Endothelial cell of umbilical vein (primary cell): ENCODE measurements around the gene PTPRE. TPM values are rescaled to one million over a fixed set of nuclear protein-coding genes. Genes with fewer than 3 reads are reported as not detected.

Experiments used
- BruUV-seq: library from RNA; stranded (reverse); fragments of 400-500 nt; replicated peaks from 2 replicates; lab custom pipeline; 2021; lab: Mats Ljungman, UMichigan
- CTCF ChIA-PET: fragments of 300-600, 350-600 bp; sonication (Branson Sonifier 250); formaldehyde crosslinking; loops from one replicate; lab custom pipeline; 2021; ENCODE audit warnings: antibody characterized with exemption, inconsistent platforms; lab: Charles Lee
- POLR2A ChIA-PET: fragments of 300-600, 350-600 bp; sonication (Branson Sonifier 250); formaldehyde crosslinking; loops from one replicate; lab custom pipeline; 2021; ENCODE audit warnings: antibody characterized with exemption, inconsistent platforms; lab: Charles Lee
- DNase-seq: peaks from one replicate; pipeline ENCODE4 v3.0.0-alpha.2; 2011; ENCODE audit warnings: low read depth, low spot score
- FAIRE-seq: peaks from 2 replicates; lab custom pipeline; 2011; peaks lifted over from hg19 to GRCh38; lab: Jason Lieb, UNC
- H2AFZ ChIP-seq: 2 replicates; pipeline ENCODE4 v1.6.0; 2012; ENCODE audit warnings: low read depth, low read length, control low read depth, inconsistent platforms
- H3K27ac ChIP-seq: 2 replicates; pipeline ENCODE4 v1.5.1; 2011; ENCODE audit warnings: low read depth, mild to moderate bottlenecking, control low read depth, low read length, moderate library complexity; ENCODE audit not compliant: insufficient read depth
- H3K27me3 ChIP-seq, 2 experiments: 2 replicates each; pipeline versions ENCODE4 v1.6.0 to v1.6.1; 2011; ENCODE audit warnings: low read length in 2 of 2, mixed read lengths in 1 of 2; ENCODE audit not compliant: control insufficient read depth in 2 of 2, insufficient read depth in 2 of 2
- H3K36me3 ChIP-seq, 2 experiments: 2 replicates in 1 of 2; 3 replicates in 1 of 2; pipeline ENCODE4 v1.5.1; 2011; ENCODE audit warnings: low read length in 2 of 2, mild to moderate bottlenecking in 1 of 2, moderate library complexity in 1 of 2; ENCODE audit not compliant: control insufficient read depth in 2 of 2, insufficient read depth in 2 of 2; ENCODE audit errors: extremely low read depth in 1 of 2
- H3K4me1 ChIP-seq: 3 replicates; pipeline ENCODE4 v1.5.1; 2011; ENCODE audit warnings: mild to moderate bottlenecking, low read length; ENCODE audit not compliant: control insufficient read depth, insufficient read depth; ENCODE audit errors: extremely low read depth
- H3K4me2 ChIP-seq: 2 replicates; pipeline ENCODE4 v1.6.1; 2011; ENCODE audit warnings: low read length, control low read depth, mixed read lengths; ENCODE audit not compliant: insufficient read depth
- H3K4me3 ChIP-seq, 3 experiments: fragments of 200-600 bp in 1 of 3; sonication (generic), shearing (Covaris generic) in 1 of 3; replicated peaks in 1 of 3; 2 replicates each; pipeline ENCODE4 v1.5.1; 2011 to 2016; ENCODE audit warnings: control low read depth in 3 of 3, low read length in 3 of 3, mild to moderate bottlenecking in 2 of 3, inconsistent platforms in 1 of 3, low read depth in 1 of 3, moderate library complexity in 1 of 3; ENCODE audit not compliant: insufficient read depth in 1 of 3
- H3K79me2 ChIP-seq: 2 replicates; pipeline ENCODE4 v1.6.0; 2012; ENCODE audit warnings: low read length, inconsistent platforms; ENCODE audit not compliant: control insufficient read depth, insufficient read depth
- H3K9ac ChIP-seq: replicated peaks from 2 replicates; pipeline ENCODE3; 2011; ENCODE audit warnings: low read length, control low read depth; ENCODE audit not compliant: insufficient read depth; ENCODE audit errors: extremely low read depth
- H3K9me1 ChIP-seq: replicated peaks from 3 replicates; pipeline ENCODE4 v1.6.0; 2011; ENCODE audit warnings: mild to moderate bottlenecking, low read length; ENCODE audit not compliant: control insufficient read depth, insufficient read depth; ENCODE audit errors: extremely low read depth
- H3K9me3 ChIP-seq: replicated peaks from 2 replicates; pipeline ENCODE4 v1.5.1; 2012; ENCODE audit warnings: low read length, inconsistent platforms; ENCODE audit not compliant: control insufficient read depth, insufficient read depth
- H4K20me1 ChIP-seq: replicated peaks from 2 replicates; pipeline ENCODE3; 2011; ENCODE audit warnings: mild to moderate bottlenecking, low read length; ENCODE audit not compliant: control insufficient read depth, insufficient read depth; ENCODE audit errors: extremely low read depth
- CTCF ChIP-seq, 2 donors: IDR thresholded peaks; 1 replicate in 1 of 2; 2 replicates in 1 of 2; pipeline ENCODE4 v1.5.1; 2011; ENCODE audit warnings: low read length in 2 of 2, mild to moderate bottlenecking in 2 of 2, moderate library complexity in 2 of 2, control low read depth in 1 of 2, inconsistent platforms in 1 of 2, low read depth in 1 of 2; ENCODE audit not compliant: insufficient read depth in 1 of 2; ENCODE audit errors: extremely low read depth in 1 of 2
- EZH2 ChIP-seq: IDR thresholded peaks from 2 replicates; pipeline ENCODE4 v1.6.1; 2012; ENCODE audit warnings: borderline replicate concordance, low read depth, mild to moderate bottlenecking, moderate library complexity, low read length, inconsistent platforms; ENCODE audit not compliant: severe bottlenecking
- FOS ChIP-seq: IDR thresholded peaks from 2 replicates; pipeline ENCODE4 v1.6.1; 2011; ENCODE audit warnings: mild to moderate bottlenecking, low read length, moderate library complexity, borderline replicate concordance; ENCODE audit not compliant: insufficient read depth
- GATA2 ChIP-seq: IDR thresholded peaks from 2 replicates; pipeline ENCODE4 v1.7.0; 2011; ENCODE audit warnings: low read depth, mild to moderate bottlenecking, moderate library complexity, mixed read lengths, low read length; ENCODE audit not compliant: insufficient read length, insufficient read depth
- JUN ChIP-seq: IDR thresholded peaks from 2 replicates; pipeline ENCODE4 v1.6.1; 2011; ENCODE audit warnings: borderline replicate concordance, low read depth; ENCODE audit not compliant: insufficient read length, insufficient read depth
- MAX ChIP-seq: IDR thresholded peaks from 2 replicates; pipeline ENCODE4 v1.6.1; 2011; ENCODE audit not compliant: insufficient read depth, insufficient read length
- MYC ChIP-seq: IDR thresholded peaks from one replicate; pipeline ENCODE4 v1.6.1; 2011; ENCODE audit warnings: mild to moderate bottlenecking, low read depth, low read length
- POLR2A ChIP-seq: IDR thresholded peaks from 2 replicates; pipeline ENCODE4 v1.6.1; 2012; ENCODE audit warnings: low read depth, mild to moderate bottlenecking, control low read depth, low read length
- POLR2AphosphoS5 ChIP-seq: IDR thresholded peaks from 2 replicates; pipeline ENCODE4 v1.6.1; 2012; ENCODE audit warnings: low read depth, mild to moderate bottlenecking, control low read depth, low read length, moderate library complexity; ENCODE audit not compliant: insufficient read depth
- dilution Hi-C: fragments of 300-500 bp; cut with MboI; formaldehyde crosslinking; loops from one replicate; pipeline ENCODE4 v1.15.0; 2019; ENCODE audit warnings: low sequenced_read_pairs; ENCODE audit not compliant: extremely low pct_ligation_motif_present
- intact Hi-C: fragments of 100-400 bp; cut with micrococcal nuclease; formaldehyde crosslinking; loops from one replicate; pipeline ENCODE4 v1.10.0; 2022
- polyA plus RNA-seq, 4 experiments: library from polyadenylated mRNA; depleted of rRNA in 3 of 4; stranded (reverse) in 3 of 4; unstranded in 1 of 4; fragments of >200 nt; gene quantifications; 2 replicates each; pipeline versions ENCODE4 v1.2.1 to v1.2.3, GENCODE V29; 2011 to 2012; ENCODE audit warnings: missing spikeins in 1 of 4
- total RNA-seq: library from RNA; stranded (reverse); gene quantifications from 2 replicates; pipeline ENCODE4 v1.2.3, GENCODE V29; 2021

Gene PTPRE
- total and polyA plus RNA-seq, 2 donors (not counting 3 experiments of a cell fraction or from before 2014, with no cell fraction given) = 37.3 to 116 TPM

GRCh38 chr10:127877699-127878098 is 29.2 kb upstream of the PTPRE start:
- ChIA-PET POLR2A (no interaction called here), CTCF (no interaction called here)
- dilution Hi-C loops = no loop called here
- DNase-seq = peak; percentile 10
- peaks cover 5% of the 10 kb centered on the region for H3K4me1 ChIP-seq
- no peak overlapping the region for H3K9ac ChIP-seq
- H3K4me3 ChIP-seq = no peak overlapping the region
- H3K9me1 ChIP-seq = no peaks in the 10 kb centered on the region
- no peaks in the 10 kb centered on the region for H3K79me2 ChIP-seq
- H2AFZ ChIP-seq = no peak overlapping the region
- H3K27me3 ChIP-seq = no peaks in the 10 kb centered on the region
- H3K4me2 ChIP-seq = no peak overlapping the region
- intact Hi-C loops = no loop called here
- no TSS peak for BruUV-seq
- no peak for TF ChIP-seq GATA2
- no peak for TF ChIP-seq MYC
- TF ChIP-seq EZH2 = no peak
- TF ChIP-seq FOS = no peak
- no peak for TF ChIP-seq POLR2AphosphoS5
- TF ChIP-seq CTCF (IDR thresholded peaks at IDR 0.05; ENCODE audit: extremely low read depth in 1 of 2, insufficient read depth in 1 of 2, low read depth in 1 of 2, low read length in 2 of 2) = no peak
- TF ChIP-seq MAX = no peak
- TF ChIP-seq POLR2A = no peak
- no peak for TF ChIP-seq JUN
- H3K9me3 ChIP-seq = no peaks in the 10 kb centered on the region
- no peaks in the 10 kb centered on the region for H3K36me3 ChIP-seq
- FAIRE-seq = no peak
- H4K20me1 ChIP-seq = no peaks in the 10 kb centered on the region
- H3K27ac ChIP-seq = no peak overlapping the region
